Liver (tissue), 3 donors: ENCODE data around the gene SYCP2.

Experiments
- ATF3 ChIP-seq: IDR thresholded peaks from 2 replicates; pipeline ENCODE4 v1.6.1; 2016; ENCODE audit warnings: antibody characterized with exemption
- CTCF ChIP-seq: fragments of 150-350 bp; IDR thresholded peaks from 2 replicates; pipeline ENCODE4 v1.5.1; 2017; ENCODE audit warnings: improper control_type of control experiment, low read depth, low read length; ENCODE audit not compliant: missing input control
- EGR1 ChIP-seq, 2 donors: IDR thresholded peaks; 2 replicates each; pipeline ENCODE4 v1.6.1; 2016 to 2018; ENCODE audit warnings: antibody characterized with exemption in 2 of 2, low read depth in 2 of 2
- FOXA1 ChIP-seq: IDR thresholded peaks from 2 replicates; pipeline ENCODE4 v1.6.1; 2016; ENCODE audit warnings: antibody characterized with exemption
- GABPA ChIP-seq, 2 donors: IDR thresholded peaks in 1 of 2; conservative IDR thresholded peaks in 1 of 2; 2 replicates each; pipeline ENCODE4 v1.6.1; 2016; ENCODE audit warnings: antibody characterized with exemption in 2 of 2, mild to moderate bottlenecking in 1 of 2, moderate library complexity in 1 of 2
- HNF4A ChIP-seq, 2 donors: conservative IDR thresholded peaks; 2 replicates each; pipeline ENCODE4 v1.6.1; 2016; ENCODE audit warnings: antibody characterized with exemption in 2 of 2, mild to moderate bottlenecking in 2 of 2
- HNF4G ChIP-seq: IDR thresholded peaks from 2 replicates; pipeline ENCODE4 v1.6.1; 2016; ENCODE audit warnings: antibody characterized with exemption
- MAX ChIP-seq: IDR thresholded peaks from 2 replicates; pipeline ENCODE4 v1.6.1; 2016; ENCODE audit warnings: antibody characterized with exemption
- RAD21 ChIP-seq, 2 donors: IDR thresholded peaks; 2 replicates each; pipeline ENCODE4 v1.6.1; 2016; ENCODE audit warnings: antibody characterized with exemption in 2 of 2, mild to moderate bottlenecking in 2 of 2
- REST ChIP-seq: IDR thresholded peaks from 2 replicates; pipeline ENCODE4 v1.6.1; 2016; ENCODE audit warnings: antibody characterized with exemption, mild to moderate bottlenecking
- RXRA ChIP-seq, 2 donors: IDR thresholded peaks; 2 replicates each; pipeline ENCODE4 v1.6.1; 2017 to 2018; ENCODE audit warnings: antibody characterized with exemption in 2 of 2, mild to moderate bottlenecking in 1 of 2
- SP1 ChIP-seq: IDR thresholded peaks from 2 replicates; pipeline ENCODE4 v1.6.1; 2018; ENCODE audit warnings: antibody characterized with exemption, mild to moderate bottlenecking
- TAF1 ChIP-seq: conservative IDR thresholded peaks from 2 replicates; pipeline ENCODE4 v1.6.1; 2016; ENCODE audit warnings: antibody characterized with exemption, mild to moderate bottlenecking
- YY1 ChIP-seq: IDR thresholded peaks from 2 replicates; pipeline ENCODE4 v1.6.1; 2016; ENCODE audit warnings: antibody characterized with exemption, mild to moderate bottlenecking
- donor health status: healthy.
- donor health status: healthy.

- TF ChIP-seq CTCF (no peak), FOXA1 (no peak), EGR1 (IDR thresholded peaks at IDR 0.05; ENCODE audit: low read depth in 2 of 2) (no peak), MAX (no peak), RXRA (IDR thresholded peaks at IDR 0.05) (no peak), ATF3 (no peak), RAD21 (IDR thresholded peaks at IDR 0.05) (no peak), GABPA (IDR thresholded peaks at IDR 0.05 in 1 of 2, conservative IDR thresholded peaks at IDR 0.05 in 1 of 2) (no peak), TAF1 (no peak), YY1 (no peak), SP1 (no peak), REST (no peak), HNF4A (conservative IDR thresholded peaks at IDR 0.05) (no peak), HNF4G (no peak)
These were observed 12.5 kb downstream of the SYCP2 start for GRCh38 chr20:59920944-59921343.
